ENCODE measurements around the gene SNX19.

SNX19 gene

DNA sequence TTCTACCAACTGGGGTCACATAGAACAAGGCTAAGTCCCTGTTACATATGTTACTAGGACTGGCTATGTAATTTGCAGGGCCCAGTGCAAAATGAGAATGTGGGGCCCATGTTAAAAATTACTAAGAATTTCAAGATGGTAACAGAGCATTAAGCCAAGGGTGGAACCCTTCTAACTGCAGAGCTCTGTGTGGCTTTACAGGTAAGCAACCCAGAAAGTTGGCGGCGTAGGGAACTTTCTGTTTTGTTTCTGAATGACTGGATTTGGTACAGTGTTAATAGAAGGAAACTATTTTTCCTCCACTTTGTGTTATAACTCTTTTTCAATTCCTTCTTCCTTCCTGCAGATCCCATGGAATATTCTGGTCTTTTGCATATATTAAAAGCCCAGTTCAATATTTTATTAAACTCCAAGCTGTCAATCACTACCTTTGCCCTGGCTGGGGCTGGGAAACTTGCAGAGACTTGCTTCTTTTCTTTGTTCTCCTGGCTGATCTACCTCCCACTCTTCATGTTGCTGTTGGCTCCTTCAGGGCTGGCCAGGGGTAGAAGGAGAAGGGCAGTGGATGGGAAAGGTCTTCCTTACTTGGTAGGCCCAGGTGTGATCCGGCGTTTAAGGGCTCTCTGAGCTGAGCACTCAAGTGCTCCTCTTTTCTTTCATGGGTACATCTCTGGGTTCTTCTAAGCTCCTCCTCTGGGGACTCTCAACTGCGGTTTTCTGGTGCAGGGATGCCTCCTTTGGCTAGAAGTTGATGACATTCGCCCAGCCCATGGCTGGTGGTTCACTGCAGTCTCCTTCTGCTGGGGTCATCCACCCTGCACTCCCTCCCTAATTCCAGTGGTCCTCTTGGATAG, 67.7 kb downstream of the SNX19 start:
- H3K27me3 Mint-ChIP-seq = peaks cover 19% of the 10 kb centered on the region
- ATAC-seq = no peak
- no peak overlapping the region for H3K27ac Mint-ChIP-seq
- H3K36me3 Mint-ChIP-seq = no peaks in the 10 kb centered on the region
- no peaks in the 10 kb centered on the region for H3K4me1 Mint-ChIP-seq
- H3K9me3 Mint-ChIP-seq = no peaks in the 10 kb centered on the region
- no peak overlapping the region for H3K4me3 Mint-ChIP-seq

DNA sequence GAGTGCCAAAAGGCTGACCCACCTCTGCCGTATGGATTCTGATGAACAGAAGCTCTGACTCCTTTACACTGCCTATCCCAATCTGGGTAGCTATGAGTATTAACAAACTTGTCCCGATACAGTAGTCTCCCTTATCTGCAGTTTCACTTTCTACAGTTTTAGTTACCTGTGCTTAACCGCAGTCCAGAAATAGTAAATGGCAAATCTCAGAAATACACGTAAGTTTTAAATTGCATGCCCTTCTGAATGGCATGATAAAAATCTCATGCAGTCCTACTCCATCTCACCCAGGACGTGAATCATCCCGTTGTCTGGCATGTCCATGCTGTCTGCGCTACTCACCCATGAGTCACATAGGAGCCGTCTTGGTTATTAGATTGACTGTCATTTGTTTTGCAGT, 68.8 kb downstream of the SNX19 start:
- peaks cover 19% of the 10 kb centered on the region for H3K27me3 Mint-ChIP-seq
- no peaks in the 10 kb centered on the region for H3K36me3 Mint-ChIP-seq
- H3K27ac Mint-ChIP-seq = no peak overlapping the region
- no peak overlapping the region for H3K4me3 Mint-ChIP-seq
- no peaks in the 10 kb centered on the region for H3K9me3 Mint-ChIP-seq
- H3K4me1 Mint-ChIP-seq = no peaks in the 10 kb centered on the region
- no peak for ATAC-seq

DNA sequence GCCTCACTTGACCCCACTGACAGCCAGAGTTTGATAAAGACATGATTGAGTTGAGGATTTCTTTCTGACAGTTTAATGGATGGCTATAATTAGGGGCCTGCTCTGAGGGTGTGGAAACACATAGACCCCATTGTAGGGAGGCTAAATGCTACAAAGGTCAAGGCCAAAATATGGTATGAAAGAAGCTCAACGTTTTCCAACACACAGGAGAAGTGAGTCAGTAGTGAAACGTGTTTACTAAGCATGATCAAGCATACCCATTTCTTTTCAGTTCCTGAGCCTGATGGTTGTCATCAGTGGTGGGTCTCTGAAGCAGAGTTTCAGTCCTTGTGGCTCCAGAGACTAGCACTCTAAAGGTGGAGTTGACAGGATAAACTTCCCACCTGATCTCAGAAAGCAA, 69.7 kb downstream of the SNX19 start:
- Mint-ChIP-seq H3K4me3 (no peak overlapping the region), H3K27me3 (peaks cover 19% of the 10 kb centered on the region), H3K9me3 (no peaks in the 10 kb centered on the region), H3K36me3 (no peaks in the 10 kb centered on the region), H3K4me1 (no peaks in the 10 kb centered on the region), H3K27ac (no peak overlapping the region)
- no peak for ATAC-seq

DNA sequence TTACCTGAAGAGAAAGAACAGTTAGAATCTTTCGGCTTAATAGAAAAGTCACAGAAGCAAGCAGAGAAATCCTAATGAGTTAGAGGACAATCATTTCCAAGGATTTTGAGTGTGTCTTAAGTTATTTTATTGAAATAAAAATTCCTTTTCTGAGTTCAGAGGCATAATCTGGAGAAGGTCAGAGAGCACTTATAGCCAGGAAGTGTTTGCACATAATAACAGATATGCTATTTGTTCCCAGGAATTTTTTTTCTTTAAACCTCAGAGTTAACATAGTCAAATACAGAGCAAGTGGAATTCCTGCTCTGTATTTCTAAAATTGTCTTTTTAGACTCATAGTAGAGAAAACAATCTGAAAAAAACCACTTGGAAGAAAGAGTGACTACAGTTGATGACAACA, 74.3 kb downstream of the SNX19 start:
- ATAC-seq = no peak

DNA sequence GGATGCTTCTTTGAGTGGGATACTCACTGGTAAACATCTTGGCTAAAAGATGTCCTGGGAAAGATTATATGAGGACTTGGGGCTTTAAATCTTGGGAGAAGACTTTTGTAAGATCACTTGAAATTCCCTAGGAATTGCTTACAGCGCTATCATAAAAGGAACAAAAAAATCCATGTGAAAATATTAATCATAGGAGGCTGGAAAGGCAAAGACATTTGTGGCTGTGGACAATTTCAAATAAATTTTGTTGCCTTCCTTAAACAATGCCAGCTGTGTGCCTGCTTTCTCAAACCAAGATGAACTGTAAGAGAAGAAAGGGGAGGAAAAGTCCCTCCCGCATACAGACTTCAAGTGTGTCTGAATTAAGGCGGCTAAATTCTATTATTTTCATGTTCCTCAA, 75.6 kb downstream of the SNX19 start:
- no peak overlapping the region for H3K27ac Mint-ChIP-seq
- H3K4me3 Mint-ChIP-seq = no peak overlapping the region

More for the DNA sequence above, 74.3 kb downstream of the SNX19 start:
- H3K27ac Mint-ChIP-seq = no peak overlapping the region
- no peak overlapping the region for H3K4me3 Mint-ChIP-seq
- no peaks in the 10 kb centered on the region for H3K4me1 Mint-ChIP-seq
- H3K27me3 Mint-ChIP-seq = peaks cover 34% of the 10 kb centered on the region
- H3K36me3 Mint-ChIP-seq = no peaks in the 10 kb centered on the region
- H3K9me3 Mint-ChIP-seq = peaks cover 6% of the 10 kb centered on the region

DNA sequence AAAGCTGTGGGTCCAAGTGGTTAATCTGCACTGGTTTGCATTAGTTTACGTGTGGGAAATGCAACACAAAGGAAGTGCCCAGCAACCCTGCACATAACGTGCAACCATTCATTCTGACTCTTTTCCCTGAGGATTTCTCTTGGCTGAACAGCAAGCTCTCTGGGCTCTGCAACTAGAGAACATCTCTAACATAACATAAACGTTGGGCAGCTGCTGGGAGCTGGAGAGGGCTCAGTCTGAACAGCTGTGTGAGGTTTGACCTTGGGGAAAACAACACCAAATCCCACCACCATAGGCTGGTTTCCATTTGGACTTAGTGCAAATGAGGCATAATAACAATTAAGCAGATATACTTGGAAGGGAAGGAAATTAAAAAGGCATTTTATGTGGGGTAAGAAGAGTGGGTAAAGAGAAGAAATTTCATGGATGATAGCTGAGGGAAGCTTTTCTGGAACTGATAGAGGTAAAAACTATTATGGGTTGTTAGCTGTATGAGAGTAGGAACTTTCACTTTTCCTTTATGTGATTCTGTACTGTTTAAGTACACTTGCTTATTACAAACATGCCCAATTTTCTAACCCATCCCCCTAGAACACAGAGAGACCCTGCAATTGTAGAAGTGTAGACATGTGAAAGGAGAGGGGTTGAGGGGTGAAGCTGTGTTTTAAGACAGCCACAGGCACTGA, 76.2 kb downstream of the SNX19 start:
- H3K36me3 Mint-ChIP-seq = no peaks in the 10 kb centered on the region
- peaks cover 30% of the 10 kb centered on the region for H3K27me3 Mint-ChIP-seq
- no peaks in the 10 kb centered on the region for H3K4me1 Mint-ChIP-seq
- peaks cover 15% of the 10 kb centered on the region for H3K9me3 Mint-ChIP-seq
- H3K27ac Mint-ChIP-seq = no peak overlapping the region
- H3K4me3 Mint-ChIP-seq = no peak overlapping the region
- no peak for ATAC-seq

More for the DNA sequence above, 75.6 kb downstream of the SNX19 start:
- Mint-ChIP-seq H3K27me3 (peaks cover 30% of the 10 kb centered on the region), H3K4me1 (no peaks in the 10 kb centered on the region), H3K36me3 (no peaks in the 10 kb centered on the region), H3K9me3 (peaks cover 14% of the 10 kb centered on the region)
- ATAC-seq = no peak

DNA sequence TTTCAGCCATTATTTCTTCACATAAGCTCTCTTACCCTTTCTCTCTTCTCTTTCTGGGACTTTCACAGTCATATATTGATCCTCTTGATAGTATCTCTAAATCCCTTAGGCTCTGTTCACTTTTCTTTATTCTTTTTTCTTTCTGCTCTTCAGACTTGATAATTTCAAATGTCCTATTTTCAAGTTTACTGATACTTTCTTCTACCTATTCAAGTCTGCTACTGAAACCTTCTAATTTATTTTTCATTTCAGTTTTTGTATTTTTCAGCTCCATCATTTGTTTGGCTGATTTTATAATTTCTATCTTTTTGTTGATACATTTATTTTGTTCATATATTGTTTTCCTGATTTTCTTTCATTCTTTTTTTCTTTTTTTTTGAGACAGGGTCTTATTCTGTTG, 79.1 kb downstream of the SNX19 start:
- Mint-ChIP-seq H3K9me3 (peaks cover 15% of the 10 kb centered on the region), H3K4me3 (no peak overlapping the region), H3K36me3 (no peaks in the 10 kb centered on the region), H3K27me3 (peaks cover 30% of the 10 kb centered on the region), H3K27ac (no peak overlapping the region), H3K4me1 (no peaks in the 10 kb centered on the region)
- ATAC-seq = no peak

DNA sequence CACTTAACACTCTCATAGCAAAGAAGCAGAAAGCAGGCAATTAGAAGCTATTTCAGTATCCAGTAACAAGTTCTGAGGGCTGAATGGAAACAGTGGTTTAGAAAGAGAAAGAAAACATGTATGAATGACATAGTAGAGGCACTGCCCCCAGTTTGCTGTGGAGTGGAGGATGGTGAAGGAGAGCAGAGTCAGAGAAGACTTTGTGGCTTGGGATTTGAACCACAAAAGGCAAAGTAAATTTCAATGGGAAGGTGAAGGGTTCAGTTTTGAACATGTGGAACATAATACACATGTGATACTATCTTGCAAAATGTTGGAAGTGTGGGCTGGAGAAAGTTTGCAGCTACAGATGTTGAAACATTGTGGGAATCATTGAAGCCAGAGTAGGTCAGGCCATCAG, 81.4 kb downstream of the SNX19 start:
- Mint-ChIP-seq H3K36me3 (no peaks in the 10 kb centered on the region), H3K4me3 (no peak overlapping the region), H3K27me3 (peaks cover 28% of the 10 kb centered on the region), H3K4me1 (no peaks in the 10 kb centered on the region), H3K9me3 (peaks cover 15% of the 10 kb centered on the region), H3K27ac (no peak overlapping the region)
- ATAC-seq = no peak

DNA sequence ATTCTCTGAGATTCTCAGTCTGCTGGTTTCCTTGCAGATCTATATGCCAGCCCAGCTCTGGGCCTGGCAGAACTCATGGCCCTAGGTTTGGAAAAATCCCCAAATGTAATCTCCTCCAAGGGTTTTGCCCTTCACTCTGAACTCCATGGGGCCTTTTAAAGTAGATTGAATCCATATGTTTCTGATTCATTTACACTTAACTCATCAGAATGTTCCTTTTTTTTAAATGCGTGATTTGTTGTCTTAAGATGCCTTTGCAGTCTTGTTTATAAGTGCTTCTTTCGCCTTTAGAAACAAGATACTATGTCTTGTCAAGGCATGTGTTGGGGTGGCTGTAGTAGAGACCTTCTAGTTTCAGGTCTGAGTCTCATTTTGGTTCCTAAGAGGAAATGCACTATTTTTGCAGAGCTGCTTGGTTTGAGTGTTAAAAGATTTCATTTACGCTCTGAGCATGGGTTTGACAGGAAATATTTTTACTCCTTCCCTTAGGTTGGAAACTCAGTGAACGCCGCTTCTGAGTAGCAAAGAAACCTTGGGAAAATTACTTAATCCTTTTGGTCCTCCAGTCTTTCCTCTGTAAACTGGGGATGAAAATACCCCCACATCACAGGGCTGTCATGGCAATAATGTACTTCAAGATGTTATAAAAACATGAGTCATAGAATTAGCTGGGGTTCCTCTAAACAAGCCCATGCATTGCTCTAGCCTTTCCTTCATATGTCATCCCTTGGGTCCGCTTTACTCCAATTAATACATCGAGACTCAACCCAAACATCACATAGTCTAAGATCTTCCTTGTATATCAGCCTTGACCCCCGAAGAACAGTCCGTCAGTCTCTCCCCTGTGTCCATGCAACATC, 83.5 kb downstream of the SNX19 start:
- Mint-ChIP-seq H3K27ac (no peak overlapping the region), H3K4me3 (no peak overlapping the region), H3K27me3 (peaks cover 21% of the 10 kb centered on the region), H3K36me3 (no peaks in the 10 kb centered on the region), H3K9me3 (peaks cover 12% of the 10 kb centered on the region), H3K4me1 (no peaks in the 10 kb centered on the region)
- ATAC-seq = no peak

DNA sequence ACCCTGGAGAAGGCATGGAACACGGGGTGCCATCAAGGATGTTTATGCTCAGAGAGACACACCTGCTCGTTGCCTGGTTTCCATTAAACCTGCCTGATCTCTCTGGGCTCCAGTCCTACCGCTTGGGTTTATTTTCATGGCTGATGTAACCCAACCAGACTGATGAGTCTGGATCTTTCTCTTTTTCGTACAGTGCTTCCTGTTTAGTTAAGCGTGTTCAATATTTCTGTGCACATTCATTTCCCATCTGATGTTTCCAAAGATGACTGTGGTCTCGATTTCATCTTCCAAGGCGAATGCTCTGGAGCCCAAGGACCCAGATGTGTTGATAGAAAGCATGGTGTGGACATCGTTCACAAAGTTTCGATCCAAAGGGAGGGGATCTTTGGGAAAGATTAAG, 84.3 kb downstream of the SNX19 start:
- H3K9me3 Mint-ChIP-seq = peaks cover 9% of the 10 kb centered on the region
- H3K4me3 Mint-ChIP-seq = no peak overlapping the region
- H3K36me3 Mint-ChIP-seq = no peaks in the 10 kb centered on the region
- no peak overlapping the region for H3K27ac Mint-ChIP-seq
- no peak for ATAC-seq
- no peaks in the 10 kb centered on the region for H3K4me1 Mint-ChIP-seq
- H3K27me3 Mint-ChIP-seq = peaks cover 13% of the 10 kb centered on the region

DNA sequence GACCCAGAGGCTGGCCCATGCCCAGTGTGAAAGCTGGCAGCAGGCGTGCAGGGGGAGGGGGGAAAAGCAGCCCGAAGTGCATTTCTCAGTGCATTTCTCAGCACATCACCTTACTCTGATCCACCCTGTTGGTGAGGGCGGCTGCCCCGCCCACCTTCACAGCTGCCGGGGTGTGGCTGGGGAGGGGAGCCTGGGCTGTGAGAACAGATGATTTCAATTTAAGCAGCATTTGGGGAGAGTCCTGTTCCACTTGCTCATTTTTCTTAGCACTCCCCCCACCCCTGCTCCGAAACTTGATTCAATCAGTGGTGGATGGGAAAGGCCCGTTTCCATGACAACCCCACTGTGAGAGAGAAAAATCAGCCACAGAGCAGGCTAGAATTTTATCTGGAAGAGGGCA, 84.8 kb downstream of the SNX19 start:
- ATAC-seq = no peak
- peaks cover 4% of the 10 kb centered on the region for H3K9me3 Mint-ChIP-seq
- H3K27me3 Mint-ChIP-seq = peaks cover 8% of the 10 kb centered on the region
- no peaks in the 10 kb centered on the region for H3K36me3 Mint-ChIP-seq
- H3K4me1 Mint-ChIP-seq = no peaks in the 10 kb centered on the region
- no peak overlapping the region for H3K27ac Mint-ChIP-seq
- H3K4me3 Mint-ChIP-seq = no peak overlapping the region

DNA sequence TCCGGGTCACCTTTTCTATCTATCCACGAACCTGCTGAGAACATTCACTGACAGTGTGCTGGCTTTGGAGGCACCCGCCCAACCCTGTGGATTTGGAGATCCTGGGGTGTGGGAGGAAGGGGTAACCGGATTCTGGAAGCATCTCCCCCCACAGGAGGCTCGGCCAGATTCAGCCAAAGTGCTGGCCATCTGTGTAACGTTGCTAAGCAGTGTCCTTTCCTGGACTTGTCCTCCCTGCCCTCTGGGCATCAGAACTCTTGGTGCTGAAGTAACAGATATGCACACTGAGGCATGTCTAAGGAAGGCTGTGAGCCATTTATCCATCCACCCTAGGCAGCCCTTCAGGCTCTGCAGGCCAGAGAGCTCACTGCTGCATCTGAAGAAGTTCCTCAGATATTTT, 85.7 kb downstream of the SNX19 start:
- Mint-ChIP-seq H3K27me3 (peaks cover 8% of the 10 kb centered on the region), H3K9me3 (no peaks in the 10 kb centered on the region), H3K27ac (no peak overlapping the region), H3K4me1 (no peaks in the 10 kb centered on the region), H3K36me3 (no peaks in the 10 kb centered on the region), H3K4me3 (no peak overlapping the region)
- no peak for ATAC-seq

DNA sequence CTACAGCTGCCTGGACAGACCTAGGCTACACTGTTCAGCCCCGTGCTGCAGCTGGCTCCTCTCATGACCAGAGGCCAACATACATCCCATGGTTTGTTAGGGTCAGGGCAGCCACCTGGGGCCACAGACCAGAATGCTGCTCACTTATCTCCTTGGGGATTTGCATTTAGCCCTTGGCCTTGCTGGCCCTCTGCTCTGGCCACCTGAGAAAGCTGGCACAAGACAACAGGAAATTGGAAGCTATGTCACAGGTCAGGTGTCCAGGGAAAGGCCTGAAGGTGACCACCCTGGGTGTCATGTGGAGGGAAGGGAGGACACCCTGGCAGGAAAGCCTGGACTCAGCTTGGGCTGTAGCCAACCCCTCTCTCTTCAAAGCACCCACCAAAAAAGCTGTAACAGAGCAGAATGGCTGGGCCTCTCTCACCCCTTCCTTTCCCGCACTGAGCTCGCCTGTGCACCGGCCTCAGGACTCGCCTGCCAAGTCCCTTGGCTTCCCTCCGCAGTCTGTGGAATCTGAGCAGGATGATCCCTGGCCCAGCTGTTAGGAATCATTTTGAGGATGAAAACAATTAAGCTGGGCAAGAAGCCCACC, 86.3 kb downstream of the SNX19 start:
- H3K27ac Mint-ChIP-seq = no peak overlapping the region
- no peaks in the 10 kb centered on the region for H3K4me1 Mint-ChIP-seq
- no peak for ATAC-seq
- H3K36me3 Mint-ChIP-seq = no peaks in the 10 kb centered on the region
- H3K27me3 Mint-ChIP-seq = peaks cover 8% of the 10 kb centered on the region
- no peaks in the 10 kb centered on the region for H3K9me3 Mint-ChIP-seq
- H3K4me3 Mint-ChIP-seq = no peak overlapping the region

DNA sequence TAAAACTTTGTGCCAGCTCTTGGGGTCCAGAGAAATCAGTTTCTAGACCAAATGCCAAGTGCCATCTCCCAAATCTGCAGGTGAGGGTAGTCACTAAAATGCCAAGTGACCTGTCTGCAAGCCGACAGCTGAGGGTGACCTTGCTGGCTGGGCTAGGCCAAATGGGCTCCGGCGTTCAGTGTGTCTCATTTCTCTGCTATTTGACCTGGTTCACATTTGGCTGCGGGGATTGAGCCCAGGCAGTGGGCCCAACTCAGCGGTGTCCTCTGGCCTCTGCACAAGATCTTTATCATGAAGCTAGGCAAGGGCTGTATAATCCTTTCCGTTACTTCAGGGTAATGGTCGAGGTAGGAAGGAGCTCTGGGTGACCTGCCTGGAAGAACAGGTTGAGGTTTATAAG, 87.5 kb downstream of the SNX19 start:
- no peaks in the 10 kb centered on the region for H3K36me3 Mint-ChIP-seq
- H3K9me3 Mint-ChIP-seq = no peaks in the 10 kb centered on the region
- no peak for ATAC-seq
- H3K4me1 Mint-ChIP-seq = no peaks in the 10 kb centered on the region
- no peak overlapping the region for H3K27ac Mint-ChIP-seq
- H3K27me3 Mint-ChIP-seq = peaks cover 8% of the 10 kb centered on the region
- H3K4me3 Mint-ChIP-seq = no peak overlapping the region

Measured in stimulated activated memory B cell treated with anti-CD40 and anti-IgM and Interleukin-4, amounts not matched to agents 10 μg/mL and 1 μg/mL and 100 μg/mL, for 72 hours (primary cell).